ENCODE data around the gene TSPYL4. TPM values are rescaled to one million over a fixed set of nuclear protein-coding genes. Genes with fewer than 3 reads are reported as not detected.

The TSPYL4 gene
- polyA plus RNA-seq, 2 donors: 6.4 to 7.9 TPM

GRCh38 chr6:116256694-116257093 lies 2.8 kb upstream of the TSPYL4 start:
- Histone ChIP-seq H3K36me3 (ENCODE audit: control insufficient read depth in 2 of 2, insufficient read depth in 2 of 2, low read length in 1 of 2) (no peaks in the 10 kb centered on the region), H3K27ac (ENCODE audit: low read depth in 2 of 2, low read length in 1 of 2) (no peak overlapping the region), H3K4me1 (ENCODE audit: control insufficient read depth in 2 of 2, insufficient read depth in 2 of 2, low read length in 1 of 2) (peaks cover 8 to 11% of the 10 kb centered on the region in 2 donors), H3K27me3 (ENCODE audit: control insufficient read depth in 1 of 2, insufficient read depth in 2 of 2, low read length in 2 of 2) (no peaks in the 10 kb centered on the region), H3K9me3 (ENCODE audit: control insufficient read depth in 2 of 2, insufficient read depth in 1 of 2, low read depth in 1 of 2, low read length in 1 of 2) (no peaks in the 10 kb centered on the region), H3K4me3 (ENCODE audit: low read depth in 1 of 2, low read length in 2 of 2) (no peak overlapping the region)
- 93 to 99% methylated on average over 1 of the region's 1 CpG for WGBS, 2 donors

- peaks cover 0 to 3% of the 10 kb centered on the region in 2 donors for H3K36me3 ChIP-seq (ENCODE audit: control insufficient read depth in 2 of 2, insufficient read depth in 2 of 2, low read length in 1 of 2)
- no peak overlapping the region for H3K27ac ChIP-seq (ENCODE audit: low read depth in 2 of 2, low read length in 1 of 2)
- H3K9me3 ChIP-seq (ENCODE audit: control insufficient read depth in 2 of 2, insufficient read depth in 1 of 2, low read depth in 1 of 2, low read length in 1 of 2): no peaks in the 10 kb centered on the region
- H3K4me1 ChIP-seq (ENCODE audit: control insufficient read depth in 2 of 2, insufficient read depth in 2 of 2, low read length in 1 of 2): peaks cover 14 to 17% of the 10 kb centered on the region in 2 donors
- no peak overlapping the region for H3K4me3 ChIP-seq (ENCODE audit: low read depth in 1 of 2, low read length in 2 of 2)
- 44 to 45% methylated on average over 5 of the region's 5 CpGs for WGBS, 2 donors
- H3K27me3 ChIP-seq (ENCODE audit: control insufficient read depth in 1 of 2, insufficient read depth in 2 of 2, low read length in 2 of 2): no peaks in the 10 kb centered on the region
Measured at GRCh38 chr6:116255246-116255800, 1.4 kb upstream of the TSPYL4 start.

DNA sequence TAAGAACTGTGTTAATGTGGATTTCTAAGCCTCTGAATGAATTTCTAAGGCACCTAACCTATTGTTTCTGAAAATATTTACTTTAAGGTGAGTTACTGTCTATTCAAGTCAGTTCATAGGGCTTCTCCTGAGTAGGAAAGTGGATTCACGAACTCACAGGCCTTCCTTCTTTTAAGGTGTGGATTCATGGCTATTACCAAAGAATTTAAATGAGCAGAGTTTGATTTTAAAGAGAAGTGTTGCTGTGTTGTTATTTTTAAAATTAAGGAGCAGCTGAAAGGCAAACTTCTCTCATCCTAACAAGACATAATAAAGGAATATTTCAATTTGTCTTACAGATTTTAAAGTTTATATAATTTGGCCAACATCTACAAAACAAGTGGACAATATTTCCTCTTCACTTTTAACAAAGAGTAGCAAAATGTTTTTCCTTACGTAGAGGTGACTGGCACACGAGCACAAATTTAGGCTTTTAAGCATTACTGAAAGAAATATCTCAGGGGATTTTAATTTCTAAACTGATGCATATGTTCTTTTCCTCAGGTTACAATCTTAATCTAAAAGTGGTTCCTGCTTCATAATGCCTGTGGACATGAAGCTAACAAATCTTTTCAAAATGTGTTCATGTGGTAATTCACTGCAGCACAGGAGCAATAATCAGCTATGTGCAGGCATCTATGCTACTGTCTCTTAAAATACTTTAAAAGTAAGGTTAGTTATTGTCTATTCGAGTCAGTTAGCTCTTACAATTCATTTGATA lies 602 bp upstream of the TSPYL4 start:
- peaks cover 14 to 17% of the 10 kb centered on the region in 2 donors for H3K4me1 ChIP-seq (ENCODE audit: control insufficient read depth in 2 of 2, insufficient read depth in 2 of 2, low read length in 1 of 2)
- peak overlapping the region; percentile 86 to 97 for H3K4me3 ChIP-seq (ENCODE audit: low read depth in 1 of 2, low read length in 2 of 2)
- WGBS, 2 donors: 8 to 12% methylated on average over 4 of the region's 4 CpGs

DNA sequence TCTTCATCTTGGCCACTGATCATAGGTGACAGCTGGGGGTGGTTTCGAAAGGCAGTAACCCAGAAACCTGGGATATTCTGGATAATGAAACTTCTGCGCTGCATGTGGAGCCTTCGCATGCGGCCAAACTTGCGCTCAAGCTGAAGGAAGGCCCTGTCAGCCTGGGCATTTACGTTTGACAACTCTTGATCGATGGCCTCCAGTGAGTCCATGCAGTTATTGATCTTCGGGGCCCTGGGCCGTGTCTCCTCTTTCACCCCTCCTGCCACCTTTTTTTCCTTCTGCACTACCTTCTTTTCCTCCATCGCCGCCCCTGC lies 729 bp downstream of the TSPYL4 start:
- Histone ChIP-seq H3K9me3 (ENCODE audit: control insufficient read depth in 2 of 2, insufficient read depth in 1 of 2, low read depth in 1 of 2, low read length in 1 of 2) (no peaks in the 10 kb centered on the region), H3K27ac (ENCODE audit: low read depth in 2 of 2, low read length in 1 of 2) (peak overlapping the region; percentile 62 to 97), H3K36me3 (ENCODE audit: control insufficient read depth in 2 of 2, insufficient read depth in 2 of 2, low read length in 1 of 2) (peaks cover 0 to 3% of the 10 kb centered on the region in 2 donors), H3K4me1 (ENCODE audit: control insufficient read depth in 2 of 2, insufficient read depth in 2 of 2, low read length in 1 of 2) (peaks cover 14 to 17% of the 10 kb centered on the region in 2 donors), H3K27me3 (ENCODE audit: control insufficient read depth in 1 of 2, insufficient read depth in 2 of 2, low read length in 2 of 2) (no peaks in the 10 kb centered on the region), H3K4me3 (ENCODE audit: low read depth in 1 of 2, low read length in 2 of 2) (peak overlapping the region; percentile 86 to 97)
- WGBS, 2 donors: 30 to 33% methylated on average over 11 of the region's 11 CpGs

More for the DNA sequence above, 602 bp upstream of the TSPYL4 start:
- Histone ChIP-seq H3K9me3 (ENCODE audit: control insufficient read depth in 2 of 2, insufficient read depth in 1 of 2, low read depth in 1 of 2, low read length in 1 of 2) (no peaks in the 10 kb centered on the region), H3K27me3 (ENCODE audit: control insufficient read depth in 1 of 2, insufficient read depth in 2 of 2, low read length in 2 of 2) (no peaks in the 10 kb centered on the region), H3K27ac (ENCODE audit: low read depth in 2 of 2, low read length in 1 of 2) (peak overlapping the region in 1 of 2 donors; percentile 62), H3K36me3 (ENCODE audit: control insufficient read depth in 2 of 2, insufficient read depth in 2 of 2, low read length in 1 of 2) (peaks cover 0 to 3% of the 10 kb centered on the region in 2 donors)

GRCh38 chr6:116251568-116252384 lies 2.1 kb downstream of the TSPYL4 start:
- WGBS, 2 donors: 69 to 74% methylated on average over 6 of the region's 6 CpGs
- H3K36me3 ChIP-seq (ENCODE audit: control insufficient read depth in 2 of 2, insufficient read depth in 2 of 2, low read length in 1 of 2): peaks cover 0 to 3% of the 10 kb centered on the region in 2 donors
- peaks cover 14 to 17% of the 10 kb centered on the region in 2 donors for H3K4me1 ChIP-seq (ENCODE audit: control insufficient read depth in 2 of 2, insufficient read depth in 2 of 2, low read length in 1 of 2)
- H3K27me3 ChIP-seq (ENCODE audit: control insufficient read depth in 1 of 2, insufficient read depth in 2 of 2, low read length in 2 of 2): no peaks in the 10 kb centered on the region
- H3K4me3 ChIP-seq (ENCODE audit: low read depth in 1 of 2, low read length in 2 of 2): peak overlapping the region in 1 of 2 donors; percentile 31
- H3K27ac ChIP-seq (ENCODE audit: low read depth in 2 of 2, low read length in 1 of 2): peak overlapping the region in 1 of 2 donors; percentile 9
- H3K9me3 ChIP-seq (ENCODE audit: control insufficient read depth in 2 of 2, insufficient read depth in 1 of 2, low read depth in 1 of 2, low read length in 1 of 2): no peaks in the 10 kb centered on the region

GRCh38 chr6:116248577-116248976 lies 5.3 kb downstream of the TSPYL4 start:
- H3K4me1 ChIP-seq (ENCODE audit: control insufficient read depth in 2 of 2, insufficient read depth in 2 of 2, low read length in 1 of 2): peaks cover 14 to 17% of the 10 kb centered on the region in 2 donors
- no peaks in the 10 kb centered on the region for H3K27me3 ChIP-seq (ENCODE audit: control insufficient read depth in 1 of 2, insufficient read depth in 2 of 2, low read length in 2 of 2)
- WGBS, 2 donors: 94 to 97% methylated on average over 2 of the region's 2 CpGs
- peak overlapping the region in 1 of 2 donors; percentile 1 for H3K27ac ChIP-seq (ENCODE audit: low read depth in 2 of 2, low read length in 1 of 2)
- H3K4me3 ChIP-seq (ENCODE audit: low read depth in 1 of 2, low read length in 2 of 2): no peak overlapping the region
- H3K9me3 ChIP-seq (ENCODE audit: control insufficient read depth in 2 of 2, insufficient read depth in 1 of 2, low read depth in 1 of 2, low read length in 1 of 2): no peaks in the 10 kb centered on the region
- H3K36me3 ChIP-seq (ENCODE audit: control insufficient read depth in 2 of 2, insufficient read depth in 2 of 2, low read length in 1 of 2): peaks cover 0 to 3% of the 10 kb centered on the region in 2 donors

GRCh38 chr6:116247285-116247684 lies 6.6 kb downstream of the TSPYL4 start:
- Histone ChIP-seq H3K27me3 (ENCODE audit: control insufficient read depth in 1 of 2, insufficient read depth in 2 of 2, low read length in 2 of 2) (no peaks in the 10 kb centered on the region), H3K9me3 (ENCODE audit: control insufficient read depth in 2 of 2, insufficient read depth in 1 of 2, low read depth in 1 of 2, low read length in 1 of 2) (no peaks in the 10 kb centered on the region), H3K4me1 (ENCODE audit: control insufficient read depth in 2 of 2, insufficient read depth in 2 of 2, low read length in 1 of 2) (peaks cover 6 to 10% of the 10 kb centered on the region in 2 donors), H3K36me3 (ENCODE audit: control insufficient read depth in 2 of 2, insufficient read depth in 2 of 2, low read length in 1 of 2) (peaks cover 0 to 3% of the 10 kb centered on the region in 2 donors), H3K4me3 (ENCODE audit: low read depth in 1 of 2, low read length in 2 of 2) (no peak overlapping the region), H3K27ac (ENCODE audit: low read depth in 2 of 2, low read length in 1 of 2) (no peak overlapping the region)

DNA sequence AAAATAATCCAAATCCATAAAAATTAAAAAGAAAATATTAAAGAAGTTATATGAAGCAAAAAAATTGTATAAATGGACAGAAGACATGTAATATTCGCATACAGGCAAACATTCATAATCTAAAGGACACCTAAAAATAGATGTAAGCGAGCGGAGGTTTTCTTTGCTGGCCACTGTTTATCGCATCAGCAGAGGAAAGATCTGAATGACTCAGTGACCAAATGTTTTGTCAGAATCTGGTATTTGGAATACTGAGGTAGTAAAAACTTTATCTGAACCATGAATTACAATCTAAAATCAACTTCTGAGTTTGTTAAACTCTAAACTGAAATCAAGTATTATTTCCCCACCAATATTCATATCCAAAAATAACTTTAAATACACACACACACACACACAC lies 7.8 kb downstream of the TSPYL4 start:
- no peaks in the 10 kb centered on the region for H3K27me3 ChIP-seq (ENCODE audit: control insufficient read depth in 1 of 2, insufficient read depth in 2 of 2, low read length in 2 of 2)
- 88 to 89% methylated on average over 4 of the region's 4 CpGs for WGBS, 2 donors
- H3K4me1 ChIP-seq (ENCODE audit: control insufficient read depth in 2 of 2, insufficient read depth in 2 of 2, low read length in 1 of 2): peaks cover 6% of the 10 kb centered on the region in 2 donors
- no peak overlapping the region for H3K27ac ChIP-seq (ENCODE audit: low read depth in 2 of 2, low read length in 1 of 2)
- H3K9me3 ChIP-seq (ENCODE audit: control insufficient read depth in 2 of 2, insufficient read depth in 1 of 2, low read depth in 1 of 2, low read length in 1 of 2): no peaks in the 10 kb centered on the region
- no peak overlapping the region for H3K4me3 ChIP-seq (ENCODE audit: low read depth in 1 of 2, low read length in 2 of 2)
- peaks cover 0 to 3% of the 10 kb centered on the region in 2 donors for H3K36me3 ChIP-seq (ENCODE audit: control insufficient read depth in 2 of 2, insufficient read depth in 2 of 2, low read length in 1 of 2)

DNA sequence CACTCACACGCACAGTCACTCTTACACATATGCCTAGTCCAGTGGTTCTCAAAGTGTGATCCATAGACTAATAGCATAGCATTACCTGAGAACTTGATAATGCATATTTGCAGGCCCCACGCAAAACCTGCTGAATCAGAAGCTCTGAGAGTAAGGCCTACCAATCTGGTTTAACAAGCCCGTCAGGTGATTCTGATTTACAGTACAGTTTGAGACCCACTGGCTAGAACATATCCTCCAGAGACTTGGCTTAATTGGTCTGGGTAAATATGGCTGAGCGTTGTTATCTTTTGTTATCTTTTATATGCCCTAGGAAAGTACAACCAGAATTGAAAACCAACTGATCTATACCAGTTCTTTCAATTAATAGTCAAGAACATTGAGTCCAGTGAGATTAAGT lies 9.6 kb downstream of the TSPYL4 start:
- peaks cover 0 to under 1% of the 10 kb centered on the region in 2 donors for H3K36me3 ChIP-seq (ENCODE audit: control insufficient read depth in 2 of 2, insufficient read depth in 2 of 2, low read length in 1 of 2)
- H3K27me3 ChIP-seq (ENCODE audit: control insufficient read depth in 1 of 2, insufficient read depth in 2 of 2, low read length in 2 of 2): no peaks in the 10 kb centered on the region
- H3K27ac ChIP-seq (ENCODE audit: low read depth in 2 of 2, low read length in 1 of 2): no peak overlapping the region
- H3K9me3 ChIP-seq (ENCODE audit: control insufficient read depth in 2 of 2, insufficient read depth in 1 of 2, low read depth in 1 of 2, low read length in 1 of 2): no peaks in the 10 kb centered on the region
- WGBS, 2 donors: 70 to 72% methylated on average over 4 of the region's 4 CpGs
- no peak overlapping the region for H3K4me3 ChIP-seq (ENCODE audit: low read depth in 1 of 2, low read length in 2 of 2)
- no peaks in the 10 kb centered on the region for H3K4me1 ChIP-seq (ENCODE audit: control insufficient read depth in 2 of 2, insufficient read depth in 2 of 2, low read length in 1 of 2)
